ENCODE data around the gene RTKN.

DNA sequence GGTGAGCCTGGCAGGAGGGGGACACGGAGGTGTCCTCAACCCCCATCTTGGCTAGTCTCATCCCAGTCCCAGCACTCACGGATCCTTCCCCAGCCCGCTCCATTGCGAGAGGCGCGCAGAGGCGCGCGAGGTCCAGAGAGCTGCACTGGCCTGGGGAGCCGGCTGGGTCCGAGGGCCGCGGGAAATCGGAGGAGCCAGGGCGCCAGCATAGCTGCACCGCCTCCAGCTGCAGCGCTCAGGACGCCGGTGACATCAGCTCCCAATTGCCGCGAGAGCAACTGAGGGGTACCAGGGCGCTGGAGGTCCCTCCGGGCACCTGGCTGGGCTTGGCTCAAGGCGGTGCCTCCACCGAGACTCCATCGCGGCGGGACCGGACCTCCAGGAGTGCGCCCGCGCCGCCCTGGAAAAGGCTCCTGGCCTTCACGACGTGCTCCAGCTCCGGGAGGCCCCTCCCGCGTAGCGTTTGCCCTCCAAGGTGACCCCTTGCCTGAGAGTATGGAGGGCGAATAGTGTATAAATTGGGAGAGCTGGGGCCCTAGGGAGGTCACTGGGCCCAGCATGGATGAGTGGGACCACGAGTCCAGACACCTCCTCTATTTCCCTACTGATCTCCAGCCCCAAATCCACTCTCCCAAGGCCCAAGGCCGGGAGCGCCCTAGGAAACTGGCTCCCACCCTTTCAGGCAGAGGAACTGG, 5.5 kb downstream of the RTKN start:
- no peak for TF ChIP-seq POLR2A (IDR thresholded peaks at IDR 0.05)
- TF ChIP-seq, protein P1, sequence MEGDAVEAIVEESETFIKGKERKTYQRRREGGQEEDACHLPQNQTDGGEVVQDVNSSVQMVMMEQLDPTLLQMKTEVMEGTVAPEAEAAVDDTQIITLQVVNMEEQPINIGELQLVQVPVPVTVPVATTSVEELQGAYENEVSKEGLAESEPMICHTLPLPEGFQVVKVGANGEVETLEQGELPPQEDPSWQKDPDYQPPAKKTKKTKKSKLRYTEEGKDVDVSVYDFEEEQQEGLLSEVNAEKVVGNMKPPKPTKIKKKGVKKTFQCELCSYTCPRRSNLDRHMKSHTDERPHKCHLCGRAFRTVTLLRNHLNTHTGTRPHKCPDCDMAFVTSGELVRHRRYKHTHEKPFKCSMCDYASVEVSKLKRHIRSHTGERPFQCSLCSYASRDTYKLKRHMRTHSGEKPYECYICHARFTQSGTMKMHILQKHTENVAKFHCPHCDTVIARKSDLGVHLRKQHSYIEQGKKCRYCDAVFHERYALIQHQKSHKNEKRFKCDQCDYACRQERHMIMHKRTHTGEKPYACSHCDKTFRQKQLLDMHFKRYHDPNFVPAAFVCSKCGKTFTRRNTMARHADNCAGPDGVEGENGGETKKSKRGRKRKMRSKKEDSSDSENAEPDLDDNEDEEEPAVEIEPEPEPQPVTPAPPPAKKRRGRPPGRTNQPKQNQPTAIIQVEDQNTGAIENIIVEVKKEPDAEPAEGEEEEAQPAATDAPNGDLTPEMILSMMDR (IDR thresholded peaks at IDR 0.05), result no peak

All from adrenal gland (tissue), 5 donors.